ENCODE measurements around the gene IGFBP2.
"Not testable (repeated sequence)": the region's sequence is repeated elsewhere in the genome, so short reads cannot be mapped to it uniquely, and the experiment has no call there.

The IGFBP2 gene, protein sequence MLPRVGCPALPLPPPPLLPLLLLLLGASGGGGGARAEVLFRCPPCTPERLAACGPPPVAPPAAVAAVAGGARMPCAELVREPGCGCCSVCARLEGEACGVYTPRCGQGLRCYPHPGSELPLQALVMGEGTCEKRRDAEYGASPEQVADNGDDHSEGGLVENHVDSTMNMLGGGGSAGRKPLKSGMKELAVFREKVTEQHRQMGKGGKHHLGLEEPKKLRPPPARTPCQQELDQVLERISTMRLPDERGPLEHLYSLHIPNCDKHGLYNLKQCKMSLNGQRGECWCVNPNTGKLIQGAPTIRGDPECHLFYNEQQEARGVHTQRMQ

DNA sequence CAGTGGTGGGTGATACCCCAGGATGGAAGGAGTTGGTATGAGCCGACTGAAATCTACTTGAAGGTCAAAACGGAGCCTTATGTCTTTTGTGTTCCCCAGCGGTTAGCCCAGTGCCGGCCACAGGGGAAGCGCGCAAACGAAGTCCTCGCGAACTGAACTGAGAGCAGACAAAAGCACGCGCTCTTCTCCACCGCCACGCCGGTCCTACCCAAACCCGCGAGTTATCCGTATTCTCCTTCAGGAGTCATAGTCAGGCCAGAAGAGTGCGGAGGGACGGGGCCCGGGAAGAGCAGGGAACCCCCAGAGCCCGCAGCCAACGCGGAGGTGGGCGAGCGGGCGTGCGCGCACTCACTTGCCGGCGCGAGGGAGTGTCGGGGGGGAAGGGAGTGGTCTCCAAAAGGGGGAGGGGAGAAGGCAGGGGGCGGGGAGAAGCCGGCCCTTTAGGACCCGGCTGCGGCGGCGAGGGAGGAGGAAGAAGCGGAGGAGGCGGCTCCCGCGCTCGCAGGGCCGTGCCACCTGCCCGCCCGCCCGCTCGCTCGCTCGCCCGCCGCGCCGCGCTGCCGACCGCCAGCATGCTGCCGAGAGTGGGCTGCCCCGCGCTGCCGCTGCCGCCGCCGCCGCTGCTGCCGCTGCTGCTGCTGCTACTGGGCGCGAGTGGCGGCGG lies at the start of gene IGFBP2:
Gene IGFBP2, plus strand, starts transcription at position 469 of the 664 bp plus-strand sequence. Its CDS starts 104 bp downstream, at position 573.
- DNase-seq (ENCODE audit: low read depth in 2 of 2): peak in 1 of 2 donors; percentile 11

DNA sequence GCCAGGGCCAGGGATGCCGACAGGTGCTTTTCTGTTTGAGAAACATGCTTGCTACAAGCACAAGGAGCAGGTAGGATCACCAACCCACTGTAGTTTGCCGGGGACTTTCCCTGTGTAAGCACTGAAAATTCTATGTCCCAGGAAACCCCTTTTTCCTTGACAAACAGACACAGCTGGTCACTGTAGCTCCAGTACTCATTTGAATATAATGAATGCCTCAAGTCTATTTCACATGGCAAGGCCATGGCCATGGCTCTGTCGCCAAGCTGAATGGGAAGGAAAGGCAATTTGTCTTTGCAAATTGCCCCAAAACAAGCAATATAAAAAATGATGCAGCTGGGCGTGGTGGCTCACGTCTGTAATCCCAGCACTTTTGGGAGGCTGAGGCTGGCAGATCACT lies 49.6 kb upstream of the IGFBP2 start:
- no peak for DNase-seq (ENCODE audit: low read depth in 2 of 2)

DNA sequence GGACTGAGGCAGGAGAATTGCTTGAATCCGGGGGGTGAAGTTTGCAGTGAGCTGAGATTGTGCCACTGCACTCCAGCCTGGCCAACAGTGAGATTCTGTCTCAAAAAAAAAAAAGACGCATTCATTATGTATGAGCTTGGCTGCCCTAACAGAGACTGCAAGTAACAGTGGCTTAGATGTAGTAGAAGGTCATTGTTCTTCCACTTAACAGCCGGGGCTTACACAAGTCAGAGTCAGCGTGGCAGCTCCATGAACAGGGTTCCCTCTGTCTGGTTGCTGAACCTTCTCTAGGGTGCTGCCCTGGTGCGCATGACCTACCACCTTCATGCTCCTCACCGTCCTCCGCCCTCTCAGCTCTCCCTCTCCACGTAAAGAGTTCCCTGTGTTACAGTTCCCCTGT lies 49.1 kb upstream of the IGFBP2 start:
- no peak for DNase-seq (ENCODE audit: low read depth in 2 of 2)

DNA sequence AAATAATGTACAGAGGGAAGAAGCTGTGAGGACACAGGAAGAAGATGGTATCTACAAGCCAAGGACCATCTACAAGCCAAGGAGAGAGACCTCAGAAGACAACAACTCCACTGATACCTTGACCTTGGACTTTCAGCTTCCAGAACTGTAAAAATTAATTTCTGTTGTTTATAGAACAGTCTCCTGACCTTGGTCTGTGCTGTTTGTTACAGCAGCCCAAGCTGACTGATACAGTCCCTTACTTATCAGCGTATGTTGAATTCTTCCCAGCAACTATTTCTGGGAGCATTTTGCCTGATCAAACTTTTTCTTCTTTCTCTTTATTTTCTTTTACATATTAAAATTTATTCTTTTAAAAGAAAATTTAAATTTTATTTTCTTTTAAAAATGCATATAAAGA lies 47.8 kb upstream of the IGFBP2 start:
- DNase-seq (ENCODE audit: low read depth in 2 of 2): no peak

DNA sequence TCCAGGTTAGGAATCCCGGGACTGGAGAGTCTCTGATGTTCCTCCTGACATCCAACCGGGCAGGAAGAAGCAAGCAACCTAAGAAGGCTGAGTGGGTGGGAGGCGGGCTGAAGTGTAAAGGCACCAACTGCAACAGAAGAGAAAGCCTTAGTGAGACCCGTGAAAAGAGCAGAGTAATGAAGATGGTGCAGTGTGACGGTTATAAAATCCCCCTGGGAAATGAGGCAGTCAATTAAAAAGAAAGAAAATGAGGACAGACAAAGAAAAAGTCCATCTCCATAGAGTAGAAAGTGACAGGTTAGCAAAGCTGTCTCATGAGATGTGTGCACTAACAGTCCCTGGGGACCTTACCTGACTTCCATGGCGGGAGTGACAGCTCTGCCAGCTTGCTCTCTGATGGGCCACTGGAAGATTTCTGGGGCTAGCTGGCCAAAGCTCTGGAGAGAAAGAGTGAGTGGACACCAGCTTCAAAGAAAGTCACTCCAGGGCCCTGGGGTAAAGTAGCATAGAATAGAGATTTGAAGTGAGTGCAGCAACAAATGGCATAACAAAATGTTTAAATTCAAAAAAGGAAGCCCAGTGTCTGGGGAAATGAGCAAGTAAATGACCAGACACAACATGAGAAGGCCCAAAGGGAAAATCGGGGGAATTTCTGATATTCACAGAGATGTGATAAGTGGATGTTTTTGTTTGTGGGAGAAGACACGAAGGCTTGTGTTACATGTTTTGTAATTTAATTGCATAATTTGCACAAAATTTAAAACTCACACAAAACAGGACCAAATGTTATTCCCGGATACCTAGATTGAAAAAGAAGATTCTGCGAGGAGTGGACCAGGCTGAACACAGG lies 44.1 kb upstream of the IGFBP2 start:
- DNase-seq (ENCODE audit: low read depth in 2 of 2): no peak

GRCh38 chr2:216589791-216590190 lies 43.4 kb upstream of the IGFBP2 start:
- DNase-seq (ENCODE audit: low read depth in 2 of 2): no peak

- DNase-seq (ENCODE audit: low read depth in 2 of 2): no peak
These were observed 42.4 kb upstream of the IGFBP2 start for GRCh38 chr2:216590780-216591179.

DNA sequence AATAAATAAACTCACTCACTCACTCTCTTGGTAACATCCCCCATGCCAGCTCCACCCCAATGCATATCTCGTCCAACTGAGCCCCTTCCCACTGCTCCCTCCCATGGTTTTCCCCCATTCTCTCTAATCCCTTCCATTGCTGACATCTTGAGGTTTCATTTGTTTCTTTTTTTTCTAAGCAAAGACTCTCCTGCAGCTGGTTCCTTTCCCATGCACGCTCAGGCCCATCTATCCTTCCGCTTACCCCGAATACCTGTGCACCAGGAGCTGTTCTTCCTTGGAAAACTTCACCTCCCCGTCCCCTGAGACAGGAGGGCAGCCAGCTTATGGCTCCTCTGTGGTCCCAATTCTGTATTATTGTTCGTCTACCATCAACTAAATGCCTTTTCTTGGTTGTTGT lies 41.7 kb upstream of the IGFBP2 start:
- DNase-seq (ENCODE audit: low read depth in 2 of 2): no peak

GRCh38 chr2:216594081-216594480 lies 39.1 kb upstream of the IGFBP2 start:
- no peak for DNase-seq (ENCODE audit: low read depth in 2 of 2)

- no peak for DNase-seq (ENCODE audit: low read depth in 2 of 2)
These were observed 36.8 kb upstream of the IGFBP2 start for GRCh38 chr2:216596236-216596979.

DNA sequence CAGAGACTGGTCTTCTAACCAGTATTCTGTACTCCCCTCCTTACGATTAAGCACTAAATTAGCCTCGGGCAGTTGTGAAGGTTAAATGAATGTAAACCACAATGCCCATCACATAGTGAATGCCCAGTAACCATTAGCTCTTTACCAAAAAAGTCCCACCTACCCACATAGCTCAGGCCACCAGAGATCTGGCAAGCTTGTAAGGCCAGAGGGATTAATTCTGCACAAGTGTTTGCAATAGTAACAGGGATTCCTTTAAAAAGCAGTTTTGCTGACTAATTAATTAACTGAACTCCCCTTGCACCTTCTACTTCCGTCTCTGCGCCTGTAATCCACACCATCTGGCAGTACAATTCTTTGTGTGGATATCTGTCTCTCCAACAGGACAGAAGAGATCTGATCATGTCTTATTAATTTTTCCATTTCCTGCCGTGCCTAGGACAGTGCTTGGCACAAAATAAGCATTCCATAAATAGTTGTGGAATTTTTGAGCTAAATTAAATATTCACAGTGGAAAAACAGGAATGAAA lies 36.2 kb upstream of the IGFBP2 start:
- DNase-seq (ENCODE audit: low read depth in 2 of 2): no peak

- DNase-seq (ENCODE audit: low read depth in 2 of 2): not testable (repeated sequence)
These were observed 35.4 kb upstream of the IGFBP2 start for GRCh38 chr2:216597825-216598224.

GRCh38 chr2:216601632-216602409 lies 31.4 kb upstream of the IGFBP2 start:
- no peak for DNase-seq (ENCODE audit: low read depth in 2 of 2)

DNA sequence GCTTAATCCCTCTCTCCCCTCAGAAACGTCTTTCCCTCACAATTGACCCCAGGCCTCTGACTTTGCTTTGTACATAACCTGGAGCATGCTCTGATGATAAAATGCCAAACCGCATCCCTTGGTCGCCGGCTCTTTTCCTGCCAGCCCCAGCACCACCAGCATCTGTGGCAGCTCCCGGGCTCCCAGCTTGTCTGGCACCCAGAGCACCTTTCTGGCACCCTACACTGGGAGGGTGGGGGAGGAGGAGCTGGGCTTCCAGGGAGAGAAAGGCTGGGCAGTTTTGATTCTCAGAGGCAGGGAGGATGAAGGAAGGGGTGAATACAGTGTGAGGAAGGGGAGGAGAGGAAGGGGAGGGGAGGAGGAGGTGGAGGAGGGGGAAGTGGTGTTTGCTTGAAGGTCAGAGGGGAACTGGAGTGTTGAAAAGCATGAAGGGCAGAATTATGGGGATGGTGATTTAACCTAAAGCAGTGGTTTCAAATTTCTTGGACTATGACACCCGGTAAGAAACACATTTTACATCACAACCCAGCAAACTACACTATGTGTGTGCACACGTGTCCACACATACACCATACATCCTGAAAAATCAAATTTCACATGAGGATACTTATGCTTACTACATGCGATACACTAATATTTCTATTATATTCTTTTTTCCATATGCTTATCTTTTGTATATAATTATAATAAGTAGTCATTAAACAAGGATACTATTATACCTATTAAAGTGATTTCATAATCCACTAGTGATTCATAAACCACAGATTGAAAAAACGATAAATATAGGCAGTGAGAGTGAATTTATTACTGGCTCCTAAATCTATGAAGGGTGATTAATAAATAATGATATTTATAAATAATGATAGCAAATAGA lies 30.0 kb upstream of the IGFBP2 start:
- DNase-seq (ENCODE audit: low read depth in 2 of 2): no peak

DNA sequence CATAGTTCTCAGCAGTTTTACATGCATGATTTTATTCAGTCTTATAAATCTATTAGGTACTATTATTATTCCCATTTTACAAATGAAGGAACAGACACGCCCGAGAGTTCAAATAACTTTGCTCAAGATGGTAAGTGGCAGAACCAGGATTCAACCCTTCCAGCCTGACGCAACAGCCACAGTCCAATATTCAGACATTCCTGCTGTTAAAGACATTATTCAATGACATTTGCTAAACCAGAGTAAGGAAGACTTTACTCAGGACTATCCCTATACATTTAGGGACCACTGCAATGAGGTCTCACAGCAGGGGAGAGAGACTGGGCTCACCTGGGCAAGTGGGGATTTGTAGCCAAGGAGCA lies 29.4 kb upstream of the IGFBP2 start:
- no peak for DNase-seq (ENCODE audit: low read depth in 2 of 2)

DNA sequence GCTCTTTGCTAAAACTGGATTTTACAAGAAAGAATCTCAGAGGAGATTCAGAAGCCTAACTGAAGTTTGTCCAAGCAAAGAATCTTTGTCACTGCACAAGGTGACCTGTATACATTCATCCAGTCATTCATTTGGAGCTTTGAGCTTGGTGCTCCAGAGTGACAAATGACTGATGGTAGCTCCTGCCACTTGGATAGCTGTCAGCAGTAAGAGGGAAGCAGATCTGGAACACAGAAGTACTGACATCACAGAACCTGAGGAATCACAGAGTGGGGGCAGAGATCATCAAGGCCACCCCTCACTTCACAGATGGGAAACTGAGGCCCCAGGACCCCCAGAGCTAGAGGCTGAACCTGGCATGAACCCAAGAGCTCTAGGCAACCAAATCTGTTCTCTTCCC lies 28.8 kb upstream of the IGFBP2 start:
- DNase-seq (ENCODE audit: low read depth in 2 of 2): no peak

- peak; percentile 34 to 62 for DNase-seq (ENCODE audit: low read depth in 2 of 2)
These were observed 26.5 kb upstream of the IGFBP2 start for GRCh38 chr2:216606551-216607276.

GRCh38 chr2:216607277-216607560 lies 26.0 kb upstream of the IGFBP2 start:
- no peak for DNase-seq (ENCODE audit: low read depth in 2 of 2)

DNA sequence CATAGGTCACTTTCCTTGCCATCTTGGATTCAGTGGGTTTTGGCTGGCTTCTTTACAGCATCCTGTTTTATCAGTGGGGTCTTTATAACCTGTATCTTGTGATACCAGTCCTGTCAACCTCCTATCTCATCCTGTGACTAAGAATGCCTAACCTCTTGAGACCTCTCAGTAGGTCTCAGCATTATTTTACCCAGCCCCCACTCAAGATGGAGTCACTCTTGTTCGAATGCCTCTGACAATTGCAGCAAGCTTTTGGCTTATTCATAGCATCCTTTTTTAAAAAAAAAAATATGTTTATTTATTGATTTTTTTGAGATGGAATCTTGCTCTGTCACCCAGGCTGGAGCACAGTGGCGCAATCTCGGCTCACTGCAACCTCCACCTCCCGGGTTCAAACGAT lies 24.7 kb upstream of the IGFBP2 start:
- no peak for DNase-seq (ENCODE audit: low read depth in 2 of 2)
